Measurements from ENCODE around the gene PLEKHG1.

The PLEKHG1 gene

DNA sequence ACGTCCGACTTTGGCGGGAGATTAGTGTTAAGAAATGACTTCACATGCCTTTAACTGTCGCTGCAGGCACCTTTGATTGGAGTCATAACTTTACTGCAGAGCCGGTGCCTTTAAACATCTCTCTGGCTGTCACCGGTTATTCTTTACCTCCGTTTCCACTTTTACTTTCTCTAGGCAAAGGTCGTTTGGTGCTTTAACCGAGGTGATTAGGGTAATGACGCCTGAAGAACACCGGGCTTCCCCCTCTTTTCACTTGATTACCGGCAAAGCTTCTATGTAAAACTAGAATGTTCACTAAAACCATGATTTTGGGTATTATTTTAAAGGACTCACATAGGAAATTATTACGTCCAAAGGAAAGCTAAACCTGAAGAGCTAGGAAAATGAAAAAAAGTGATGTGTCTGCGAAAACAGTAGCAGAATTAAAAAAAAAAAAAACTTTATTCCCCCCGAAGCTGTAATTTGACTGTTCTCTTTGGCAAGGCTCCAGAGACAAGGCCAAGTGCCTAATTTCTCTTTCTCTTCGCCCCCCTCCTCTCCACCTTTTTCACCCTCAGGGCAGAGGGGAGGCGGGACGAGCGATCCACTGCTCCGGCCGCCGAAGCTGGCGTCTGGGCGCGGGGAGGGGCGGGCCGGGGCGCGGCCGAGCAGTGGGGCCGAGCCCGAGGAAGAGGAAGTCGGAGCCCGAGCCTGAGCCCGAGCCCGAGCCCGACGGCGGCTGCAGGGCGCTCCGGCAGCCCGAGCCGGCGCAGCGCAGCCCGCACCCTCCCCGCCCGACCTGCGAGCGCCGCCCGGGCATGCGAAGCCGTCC is at the start of gene PLEKHG1:
Gene PLEKHG1 (plus strand): TSS at position 687 of the 811 bp plus-strand sequence. CDS start 133,797 bp downstream, outside the sequence.
- peak; percentile 13 for DNase-seq (ENCODE audit: low read depth)

DNA sequence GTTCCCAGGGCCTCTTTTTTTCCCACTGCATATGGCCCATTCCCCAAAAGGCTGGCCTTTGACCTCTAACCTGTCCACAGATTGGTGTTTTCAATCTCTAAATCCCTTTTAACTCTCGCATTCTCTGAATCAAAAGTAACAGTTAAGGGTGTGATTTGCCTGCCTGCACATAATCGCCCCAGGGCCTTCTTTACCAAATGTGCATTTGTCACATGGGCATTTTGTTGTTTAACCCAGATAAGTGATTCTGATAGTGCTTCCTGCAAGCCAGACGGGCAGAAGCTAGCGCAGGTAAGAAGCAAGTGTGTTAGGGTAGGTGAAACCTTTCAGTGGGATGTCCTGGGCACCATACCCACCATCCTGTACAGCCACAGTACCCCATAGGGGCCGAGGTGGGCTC is 49.4 kb upstream of the PLEKHG1 start:
- no peak for DNase-seq (ENCODE audit: low read depth)

DNA sequence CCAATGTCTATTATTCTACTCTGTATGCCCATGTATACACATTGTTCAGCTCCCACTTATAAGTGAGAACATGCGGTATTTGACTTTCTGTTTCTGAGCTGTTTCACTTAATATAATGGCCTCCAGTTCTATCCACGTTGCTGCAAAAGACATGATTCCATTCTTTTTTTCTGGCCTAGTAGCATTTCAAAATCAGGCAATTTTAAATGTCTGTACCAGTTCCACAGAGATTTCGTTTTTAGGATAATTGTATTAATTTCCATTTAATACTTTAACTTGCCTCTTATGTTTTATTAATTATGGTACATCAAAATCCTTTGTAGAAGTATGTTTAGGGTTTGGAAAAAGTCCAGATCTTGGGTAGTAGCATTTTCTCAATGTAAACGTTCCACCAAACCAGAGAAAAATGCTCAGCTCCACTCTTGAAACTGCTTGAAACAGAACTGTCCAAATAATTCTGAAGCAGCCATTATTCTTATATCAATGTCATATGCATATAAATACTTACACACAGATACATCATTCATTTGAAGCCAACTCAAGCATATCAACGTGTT is 42.6 kb upstream of the PLEKHG1 start:
- no peak for DNase-seq (ENCODE audit: low read depth)

DNA sequence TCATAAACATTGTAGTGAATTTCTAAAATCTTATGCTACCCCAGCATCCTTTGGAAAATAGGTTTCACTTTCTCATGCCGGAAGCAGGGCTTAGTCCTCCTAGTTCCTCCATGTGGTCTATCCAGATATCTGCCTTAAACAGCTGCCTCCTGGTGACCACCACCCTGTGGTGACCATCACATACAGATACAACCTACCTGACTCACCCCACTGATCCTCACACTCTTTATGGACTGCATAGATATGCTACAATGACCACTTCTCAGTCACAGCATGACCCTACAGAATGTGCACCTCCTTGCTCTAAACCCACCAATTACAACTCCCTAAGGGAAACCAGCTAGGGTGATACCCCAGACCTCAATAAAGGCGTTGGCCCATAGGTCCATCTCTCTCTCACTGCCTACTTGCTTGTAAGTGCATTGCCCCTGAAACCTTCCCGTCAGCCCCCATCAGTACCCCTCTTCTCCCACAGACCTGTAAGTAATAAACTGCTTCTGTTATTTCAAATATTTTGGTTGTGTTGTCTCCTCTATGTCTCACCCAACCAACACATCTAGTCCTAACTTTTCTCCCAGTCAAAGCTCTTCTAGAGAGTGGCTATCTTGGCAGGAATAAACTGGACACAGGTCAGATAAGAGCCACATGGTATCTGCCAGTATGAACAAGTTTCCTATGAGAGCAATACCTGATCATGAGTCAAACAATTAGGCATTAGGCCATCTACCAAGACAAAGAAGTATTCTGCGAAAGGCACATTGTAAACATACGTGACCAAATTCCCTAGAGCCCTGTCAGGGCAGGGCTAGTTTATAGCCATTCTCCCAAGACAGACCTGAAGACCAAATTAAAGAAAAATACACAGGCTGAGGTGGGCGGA is 39.4 kb upstream of the PLEKHG1 start:
- no peak for DNase-seq (ENCODE audit: low read depth)

DNA sequence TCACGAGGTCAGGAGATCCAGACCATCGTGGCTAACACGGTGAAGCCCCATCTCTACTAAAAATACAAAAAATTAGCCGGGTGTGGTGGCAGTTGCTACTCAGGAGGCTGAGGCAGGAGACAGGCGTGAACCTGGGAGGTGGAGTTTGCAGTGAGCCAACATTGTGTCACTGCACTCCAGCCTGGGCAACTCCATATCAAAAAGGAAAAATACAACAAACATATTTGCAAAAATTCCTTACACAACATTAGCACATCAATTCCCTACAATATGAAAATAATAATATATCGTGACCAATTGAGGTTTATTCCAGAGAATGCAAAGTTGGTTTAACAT is 38.8 kb upstream of the PLEKHG1 start:
- DNase-seq (ENCODE audit: low read depth): no peak

DNA sequence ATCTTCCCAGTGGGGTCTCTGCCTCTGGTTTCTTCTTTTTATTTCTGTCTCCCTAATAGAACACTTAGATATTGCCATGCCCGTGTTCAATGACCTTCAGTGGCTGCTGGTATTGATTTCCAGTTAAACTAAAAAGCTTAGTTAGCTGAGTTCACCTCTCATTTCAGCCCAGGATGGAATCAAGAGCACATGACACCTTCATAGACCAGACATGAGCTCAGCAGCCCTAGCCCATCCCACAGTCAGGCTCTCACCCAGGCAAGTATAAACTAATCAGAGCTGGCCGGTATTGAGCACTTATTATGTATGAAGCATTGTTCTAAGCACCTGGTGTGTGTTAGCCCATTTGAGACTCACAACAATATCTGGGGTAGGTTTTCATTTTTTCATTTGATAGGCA is 33.7 kb upstream of the PLEKHG1 start:
- DNase-seq (ENCODE audit: low read depth): no peak

DNA sequence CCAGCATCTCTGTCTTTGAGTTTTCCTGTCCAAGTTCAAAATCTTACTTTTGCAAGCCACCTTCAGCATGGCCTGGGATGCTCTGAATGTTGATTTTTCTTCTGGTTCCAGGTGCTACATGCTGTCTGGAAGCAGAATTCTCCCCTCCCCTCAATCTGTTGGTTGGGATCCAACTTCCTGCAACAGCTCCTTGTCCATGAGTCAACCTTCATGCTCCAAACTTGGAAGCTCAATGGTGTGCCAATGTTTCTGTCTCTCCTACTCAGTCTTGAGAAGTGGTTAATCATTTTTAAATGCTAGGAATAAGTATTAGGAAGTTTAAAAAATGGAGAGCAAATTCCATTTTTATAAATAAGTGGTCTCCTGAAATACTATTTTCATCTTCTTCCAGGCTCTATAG is 33.2 kb upstream of the PLEKHG1 start:
- DNase-seq (ENCODE audit: low read depth): no peak

DNA sequence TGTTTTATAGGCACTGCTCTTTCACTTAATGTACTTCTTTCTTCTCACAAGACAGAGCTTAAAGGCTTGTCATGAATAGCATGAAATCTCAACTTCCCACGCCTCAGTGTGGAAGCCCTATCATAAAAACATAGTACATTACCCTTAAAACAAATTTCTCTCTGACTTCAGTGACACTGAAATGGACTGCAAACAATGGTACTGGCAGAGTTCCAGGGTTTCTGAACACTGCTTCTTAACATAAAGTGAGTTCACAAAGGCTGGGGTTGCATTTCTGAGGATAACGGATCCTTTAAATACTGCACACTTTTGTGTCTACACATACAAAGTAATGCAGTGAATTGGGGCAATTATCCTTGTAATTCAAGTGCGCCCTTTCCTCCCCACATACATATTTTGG is 32.3 kb upstream of the PLEKHG1 start:
- DNase-seq (ENCODE audit: low read depth): no peak

DNA sequence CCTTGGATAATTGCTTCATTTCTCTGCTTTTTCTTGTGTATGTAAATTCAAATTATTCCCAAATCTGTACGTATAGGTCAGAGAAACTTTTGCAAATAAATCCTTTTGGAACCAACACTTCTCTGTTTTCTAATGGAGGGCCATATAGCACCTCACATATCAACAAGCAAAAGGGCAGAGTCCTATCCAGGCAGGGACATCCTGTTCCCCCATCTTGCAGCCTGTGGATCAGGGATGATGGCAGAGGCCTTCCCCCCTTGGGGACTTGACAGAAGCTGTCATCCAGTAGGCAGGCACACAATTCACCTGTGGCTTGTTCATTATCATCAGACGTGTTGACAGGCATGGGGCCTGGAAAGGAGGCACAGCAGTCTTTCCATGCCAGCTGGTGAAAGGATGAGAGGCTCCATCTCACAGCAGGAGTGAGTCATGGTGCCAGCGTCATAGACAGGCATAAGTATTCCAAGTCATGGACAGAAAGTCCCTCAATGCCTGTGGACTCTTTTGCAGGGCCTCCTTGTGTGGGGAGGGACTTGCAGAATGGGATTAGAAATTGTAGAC is 31.8 kb upstream of the PLEKHG1 start:
- DNase-seq (ENCODE audit: low read depth): no peak

DNA sequence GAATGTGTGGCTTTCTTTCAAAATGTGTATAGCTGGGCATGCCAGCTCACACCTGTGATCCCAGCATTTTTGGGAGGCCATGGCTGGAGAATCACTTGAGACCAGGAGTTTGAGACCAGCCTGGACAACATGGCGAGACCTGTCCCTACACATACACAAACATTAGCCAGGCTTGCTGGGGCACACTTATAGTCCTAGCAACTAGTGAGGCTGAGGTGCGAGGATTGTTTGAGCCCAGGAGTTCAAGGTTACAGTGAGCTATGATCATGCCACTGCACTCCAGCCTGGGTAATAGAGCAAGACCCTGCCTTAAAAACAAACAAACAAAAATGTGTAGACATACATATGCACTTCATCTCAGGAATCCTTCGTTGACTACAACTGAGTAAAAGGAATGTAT is 31.1 kb upstream of the PLEKHG1 start:
- no peak for DNase-seq (ENCODE audit: low read depth)

DNA sequence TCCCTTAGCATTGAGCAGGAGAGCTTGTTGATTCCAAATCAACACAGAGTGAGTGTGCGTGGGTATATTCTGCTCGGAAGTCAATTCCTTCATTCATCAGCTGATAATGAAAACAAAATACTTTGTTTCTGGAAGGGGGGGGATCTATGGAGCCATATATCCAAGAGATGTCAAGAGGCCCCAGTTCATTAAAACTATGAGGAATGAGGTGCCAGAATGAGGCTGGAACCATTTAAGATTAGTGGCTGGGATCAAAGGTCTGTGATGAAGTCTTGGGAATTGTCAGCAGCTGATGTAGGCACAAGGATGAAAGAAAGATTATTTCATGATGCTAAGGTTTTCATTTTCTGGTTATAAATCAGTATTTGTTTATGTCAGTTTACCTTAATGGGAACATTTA is 30.5 kb upstream of the PLEKHG1 start:
- no peak for DNase-seq (ENCODE audit: low read depth)

DNA sequence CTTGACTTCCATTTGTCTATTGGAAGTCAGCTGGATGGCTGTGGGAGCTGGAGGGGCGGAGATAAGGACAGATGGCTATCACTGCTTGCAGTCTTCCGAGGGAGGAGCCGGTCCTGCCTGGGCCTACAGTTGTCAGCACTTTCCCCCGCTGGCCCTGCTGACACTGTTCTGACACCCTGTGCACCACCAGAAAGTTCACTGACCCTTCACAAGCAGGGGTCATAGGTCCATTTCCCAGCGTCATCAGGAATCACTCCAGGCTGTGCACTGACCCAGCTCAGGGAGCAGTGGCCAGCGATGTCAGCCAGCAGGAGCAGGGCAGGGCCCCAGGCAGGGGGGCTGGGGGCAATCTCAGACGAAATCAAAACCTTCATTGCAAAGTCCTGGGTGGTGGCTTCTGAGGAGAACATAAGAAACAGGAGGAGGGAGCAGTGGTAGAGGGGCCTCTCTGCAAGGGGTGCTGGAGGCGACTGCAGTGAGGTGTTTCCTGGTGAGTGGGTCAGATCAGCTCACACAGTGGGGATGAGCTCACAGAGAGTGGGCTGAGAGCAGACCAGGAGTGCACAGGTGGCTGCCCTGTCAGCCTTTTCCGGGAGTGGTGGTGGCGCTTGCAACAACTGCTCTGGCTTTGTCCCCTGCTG is 26.5 kb upstream of the PLEKHG1 start:
- DNase-seq (ENCODE audit: low read depth): no peak

DNA sequence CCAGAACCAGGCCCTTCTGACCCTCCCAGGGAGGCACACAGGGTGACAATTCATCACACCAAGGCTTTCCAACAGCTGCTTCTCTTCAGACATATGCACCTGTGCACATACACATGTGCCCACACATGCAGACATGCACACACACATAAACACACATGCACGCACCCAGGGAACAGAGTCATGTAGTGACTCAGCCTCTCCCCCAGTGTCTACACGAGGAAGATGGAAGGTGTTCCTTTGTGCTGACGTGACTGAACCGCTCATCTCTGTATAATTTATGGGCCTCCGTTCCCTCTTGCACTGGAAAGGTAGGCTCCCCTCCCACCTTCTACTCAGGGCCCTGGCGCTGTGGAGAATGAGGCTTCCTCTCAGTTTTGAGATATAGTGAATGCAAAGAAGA is 23.8 kb upstream of the PLEKHG1 start:
- DNase-seq (ENCODE audit: low read depth): no peak

DNA sequence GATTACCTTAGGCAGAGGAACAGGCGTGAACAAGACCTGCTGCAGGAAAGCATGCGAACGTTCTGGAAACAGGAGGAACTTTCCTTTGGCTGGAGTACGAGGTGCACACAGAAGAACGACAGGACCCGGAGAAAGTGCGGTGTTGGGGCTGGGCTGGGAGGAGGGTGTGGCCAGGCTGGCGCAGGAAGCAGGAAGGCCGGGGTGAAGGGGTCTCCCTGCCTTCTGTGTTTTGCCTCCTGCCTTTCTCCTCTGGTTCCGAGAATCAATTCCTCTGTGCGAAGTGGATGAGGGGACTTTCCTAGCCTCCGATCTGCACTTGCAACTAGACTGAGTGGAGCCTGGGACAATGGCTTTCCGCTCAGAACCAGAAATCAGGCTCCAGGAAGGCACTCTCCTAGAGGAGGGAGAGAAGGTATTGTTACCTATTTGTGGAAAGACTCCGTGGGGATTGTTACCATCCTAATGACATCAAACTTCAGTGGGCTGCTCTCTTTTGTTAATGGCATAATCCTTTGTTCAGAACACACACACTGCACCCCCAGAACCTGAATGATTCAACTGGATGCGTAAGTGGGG is 22.9 kb upstream of the PLEKHG1 start:
- DNase-seq (ENCODE audit: low read depth): no peak

DNA sequence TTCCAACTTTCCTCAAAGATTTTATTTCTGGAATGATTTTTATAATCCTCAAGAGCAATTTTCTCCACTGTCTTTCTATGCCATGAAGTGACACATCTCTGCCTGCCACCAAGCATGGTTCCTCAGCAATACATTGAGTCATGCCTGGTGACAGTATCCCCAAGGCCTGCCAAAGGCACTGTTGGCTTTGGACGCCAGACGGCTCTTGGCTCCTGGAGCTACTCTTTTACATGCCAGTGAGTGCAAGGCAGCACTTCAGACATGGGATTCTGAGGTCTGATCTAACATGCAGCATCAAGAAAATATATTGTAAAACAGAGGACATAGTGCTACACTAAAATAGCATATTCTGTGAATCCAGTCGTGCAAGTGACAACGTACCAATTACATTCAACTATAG is 20.1 kb upstream of the PLEKHG1 start:
- DNase-seq (ENCODE audit: low read depth): no peak

DNA sequence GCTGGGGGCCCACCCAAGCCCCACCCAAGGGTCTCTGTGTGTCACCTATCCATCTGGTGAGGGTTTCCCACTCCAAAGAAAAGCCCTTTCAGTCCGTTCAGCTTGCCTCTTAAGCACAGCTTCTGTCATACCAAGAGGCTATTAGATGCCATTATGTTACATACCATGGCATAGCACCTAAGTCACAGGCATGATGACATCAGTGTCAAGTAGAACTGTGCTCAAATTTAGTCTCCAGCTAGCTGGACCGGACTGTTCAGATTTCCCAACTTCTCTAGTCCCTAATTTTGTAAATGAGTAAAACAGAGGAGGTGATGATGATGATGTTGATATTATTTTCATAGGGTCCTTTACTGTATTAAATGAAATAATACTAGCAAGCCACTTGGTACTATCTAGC is 19.2 kb upstream of the PLEKHG1 start:
- no peak for DNase-seq (ENCODE audit: low read depth)

DNA sequence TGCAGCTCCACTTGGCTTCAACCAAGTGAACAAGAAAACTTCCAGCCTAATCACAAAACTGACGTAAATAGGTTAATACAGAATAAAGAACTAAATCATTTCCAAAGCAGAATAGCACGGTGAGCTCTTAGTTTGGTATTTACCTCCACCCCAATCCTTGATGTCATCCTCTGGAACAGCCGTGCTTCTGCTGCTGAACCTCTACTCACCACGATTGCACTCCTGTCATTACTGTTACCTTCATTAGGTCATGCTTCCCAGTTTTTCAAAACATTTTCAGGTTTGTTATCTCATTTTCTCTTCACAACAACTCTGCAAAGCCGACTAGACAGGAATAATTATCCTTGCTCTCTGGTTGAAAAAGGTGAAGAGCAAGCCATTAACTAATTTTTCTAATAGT is 15.6 kb upstream of the PLEKHG1 start:
- no peak for DNase-seq (ENCODE audit: low read depth)

DNA sequence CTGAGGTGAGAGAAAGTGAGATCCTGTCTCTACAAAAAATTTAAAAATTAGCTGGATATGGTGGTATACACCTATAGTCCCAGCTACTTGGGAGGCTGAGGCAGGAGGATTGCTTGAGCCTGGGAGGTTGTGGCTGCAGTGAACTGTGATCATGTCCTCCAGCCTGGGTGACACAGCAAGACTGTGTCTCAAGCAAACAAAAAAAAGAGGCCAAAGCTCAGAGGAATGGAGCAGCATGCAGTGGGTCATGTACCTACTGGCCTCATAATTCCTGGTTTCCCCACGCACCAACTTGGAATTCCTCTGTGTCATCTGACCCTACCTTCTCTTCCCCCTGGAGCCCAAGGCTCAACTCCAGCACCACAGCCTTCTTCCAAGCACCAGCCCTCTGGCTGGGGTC is 15.1 kb upstream of the PLEKHG1 start:
- no peak for DNase-seq (ENCODE audit: low read depth)

DNA sequence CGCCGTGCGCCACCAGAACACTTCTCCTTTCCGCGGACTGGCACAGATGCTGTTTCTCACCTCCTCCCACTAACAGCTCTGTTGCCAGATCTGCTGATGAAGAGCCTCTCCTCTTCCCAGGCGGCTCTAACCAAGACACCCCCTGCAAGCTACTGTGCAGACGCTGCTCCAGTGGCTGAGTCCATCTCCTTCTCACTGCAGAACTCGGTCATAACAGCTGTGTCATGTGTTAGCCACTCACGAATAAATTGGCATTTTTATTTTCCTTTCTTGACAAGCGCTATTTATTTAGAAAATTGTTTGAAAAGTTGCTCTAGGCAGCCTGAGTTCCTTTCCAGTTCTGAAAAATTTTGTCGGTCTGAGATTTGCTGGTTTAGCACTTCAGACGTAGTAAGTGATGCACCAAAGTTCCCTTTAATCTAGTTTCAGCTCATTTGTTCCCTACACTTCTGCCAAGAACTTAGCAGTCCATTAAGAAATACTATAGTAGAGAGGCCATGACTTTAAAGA is 12.8 kb upstream of the PLEKHG1 start:
- no peak for DNase-seq (ENCODE audit: low read depth)

DNA sequence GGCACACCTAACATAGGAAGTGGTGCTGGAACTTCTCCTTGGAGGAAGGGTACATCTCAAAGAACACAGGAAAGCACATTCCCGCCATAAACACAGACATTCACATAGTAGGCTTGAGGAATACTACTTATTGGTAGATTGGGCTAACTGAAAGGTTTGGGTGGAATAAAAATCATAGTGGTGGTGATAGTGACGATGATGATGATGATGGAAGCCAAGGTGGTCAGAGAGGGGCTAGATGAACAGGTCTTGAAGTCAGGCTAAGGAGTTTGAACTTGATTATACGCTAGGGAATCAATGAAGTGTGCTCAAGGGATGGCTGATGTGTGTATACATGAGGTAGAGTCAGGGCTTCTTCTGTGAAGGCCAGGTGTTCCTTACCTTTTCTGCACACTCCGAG is 12.0 kb upstream of the PLEKHG1 start:
- no peak for DNase-seq (ENCODE audit: low read depth)

DNA sequence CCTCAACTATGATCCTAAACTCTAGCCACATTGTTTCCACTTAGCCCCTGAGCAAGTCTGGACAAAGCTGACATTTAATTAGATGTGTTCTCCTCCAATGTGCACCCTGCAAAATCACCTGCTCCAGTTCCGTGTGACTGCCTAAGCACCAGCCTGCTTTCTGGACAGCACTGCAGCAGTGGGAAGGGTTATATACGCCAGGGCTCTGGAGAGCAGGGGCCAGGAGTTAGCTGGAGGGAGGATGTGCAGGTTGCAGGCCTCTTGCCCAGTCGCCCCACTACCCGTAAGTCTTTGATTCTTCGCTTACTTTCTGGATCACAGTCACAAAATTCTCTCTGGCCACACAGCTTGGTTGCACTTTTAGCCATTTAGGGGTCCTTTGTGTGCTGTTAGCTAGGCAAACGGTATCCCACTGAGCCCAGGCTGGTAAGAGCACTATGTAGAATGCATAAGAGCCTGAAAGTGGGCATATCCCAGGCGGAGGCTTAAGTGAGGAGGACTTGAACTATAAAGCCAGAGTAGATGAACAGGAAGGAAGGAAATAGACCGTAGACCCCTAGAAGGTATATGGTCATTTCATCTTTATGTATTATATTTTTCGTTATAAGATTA is 10.7 kb upstream of the PLEKHG1 start:
- DNase-seq (ENCODE audit: low read depth): no peak

Measured in T-helper 22 cell (primary cell).